Skeletal muscle tissue (tissue), 4 donors: ENCODE data around the gene FZD2. TPM values are rescaled to one million over a fixed set of nuclear protein-coding genes. Genes with fewer than 3 reads are reported as not detected.
A peak's percentile ranks its signal among the peaks of the same experiment; 100 is the strongest.
"Not testable (repeated sequence)": the region's sequence is repeated elsewhere in the genome, so short reads cannot be mapped to it uniquely, and the experiment has no call there.

ENCODE experiments used
- H3K27ac ChIP-seq: one replicate; pipeline ENCODE4 v1.7.0; 2013; ENCODE audit warnings: mild to moderate bottlenecking, low read depth, low read length, inconsistent platforms
- H3K27me3 ChIP-seq, 3 donors: one replicate each; pipeline ENCODE4 v1.7.0; 2013; ENCODE audit warnings: low read length in 3 of 3; ENCODE audit not compliant: control insufficient read depth in 3 of 3, insufficient read depth in 3 of 3
- H3K36me3 ChIP-seq, 3 donors: one replicate each; pipeline ENCODE4 v1.7.0; 2013; ENCODE audit warnings: low read length in 3 of 3; ENCODE audit not compliant: control insufficient read depth in 3 of 3, insufficient read depth in 3 of 3
- H3K4me1 ChIP-seq, 3 donors: one replicate each; pipeline ENCODE4 v1.7.0; 2013; ENCODE audit warnings: low read length in 3 of 3, mild to moderate bottlenecking in 3 of 3; ENCODE audit not compliant: control insufficient read depth in 3 of 3, insufficient read depth in 3 of 3
- H3K4me3 ChIP-seq, 3 donors: one replicate each; pipeline ENCODE4 v1.7.0; 2013; ENCODE audit warnings: low read length in 3 of 3
- H3K9ac ChIP-seq, 3 donors: one replicate each; pipeline ENCODE4 v1.7.0; 2013; ENCODE audit warnings: low read length in 3 of 3, mild to moderate bottlenecking in 3 of 3, moderate library complexity in 2 of 3, low read depth in 1 of 3
- H3K9me3 ChIP-seq, 3 donors: one replicate each; pipeline ENCODE4 v1.7.0; 2013; ENCODE audit warnings: low read length in 3 of 3; ENCODE audit not compliant: control insufficient read depth in 3 of 3
- total RNA-seq: library from RNA; depleted of rRNA; stranded (reverse); fragments of >200 nt; gene quantifications from one replicate; pipeline ENCODE4 v1.2.3, GENCODE V29; 2014
- donor health status: Osteomylitis.

Gene FZD2
- 8.9 TPM for total RNA-seq

GRCh38 chr17:44556832-44557606, at the start of gene FZD2:
TSS of gene FZD2 (plus strand) at chr17:44557484. CDS start at chr17:44557689, 205 bp downstream.
- Histone ChIP-seq H3K9me3 (no peaks in the 10 kb centered on the region), H3K36me3 (no peaks in the 10 kb centered on the region), H3K27ac (peak within 1 kb of the TSS; percentile 36), H3K27me3 (peaks cover 7 to 39% (median 29%) of the 10 kb centered on the region in 3 donors), H3K4me1 (peaks cover 4 to 15% (median 11%) of the 10 kb centered on the region in 3 donors), H3K4me3 (peak within 1 kb of the TSS; percentile 72 to 80 (median 73)), H3K9ac (peak within 1 kb of the TSS; percentile 74 to 85 (median 79))

GRCh38 chr17:44511241-44512134, 45.8 kb upstream of the FZD2 start:
- H3K27ac ChIP-seq, H3K9me3 ChIP-seq, H3K27me3 ChIP-seq, H3K36me3 ChIP-seq, H3K4me3 ChIP-seq, H3K9ac ChIP-seq, H3K4me1 ChIP-seq: not testable (repeated sequence)

DNA sequence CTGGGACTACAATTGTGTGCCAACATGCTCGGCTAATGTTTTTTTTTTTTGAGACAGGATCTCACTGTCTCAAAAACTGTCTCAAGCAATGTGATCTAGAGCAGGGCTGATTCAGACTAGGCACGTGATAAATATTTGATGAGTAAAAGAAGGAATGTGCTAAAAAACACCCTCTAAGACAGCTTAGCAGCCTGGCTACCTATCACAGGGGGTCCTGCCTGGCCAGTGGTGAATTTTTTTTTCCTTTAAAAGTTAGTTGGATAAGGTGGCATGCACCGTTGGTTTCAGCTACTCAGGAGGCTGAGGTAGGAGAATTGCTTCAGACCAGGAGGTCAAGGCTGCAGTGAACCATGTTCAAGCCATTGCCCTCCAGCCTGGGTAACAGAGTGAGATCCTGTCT, 39.3 kb upstream of the FZD2 start:
- Histone ChIP-seq H3K9ac (no peak overlapping the region), H3K9me3 (no peaks in the 10 kb centered on the region), H3K27ac (no peak overlapping the region), H3K4me3 (no peak overlapping the region), H3K36me3 (no peaks in the 10 kb centered on the region), H3K4me1 (no peaks in the 10 kb centered on the region), H3K27me3 (peaks cover 0 to 8% (median 0%) of the 10 kb centered on the region in 3 donors)

DNA sequence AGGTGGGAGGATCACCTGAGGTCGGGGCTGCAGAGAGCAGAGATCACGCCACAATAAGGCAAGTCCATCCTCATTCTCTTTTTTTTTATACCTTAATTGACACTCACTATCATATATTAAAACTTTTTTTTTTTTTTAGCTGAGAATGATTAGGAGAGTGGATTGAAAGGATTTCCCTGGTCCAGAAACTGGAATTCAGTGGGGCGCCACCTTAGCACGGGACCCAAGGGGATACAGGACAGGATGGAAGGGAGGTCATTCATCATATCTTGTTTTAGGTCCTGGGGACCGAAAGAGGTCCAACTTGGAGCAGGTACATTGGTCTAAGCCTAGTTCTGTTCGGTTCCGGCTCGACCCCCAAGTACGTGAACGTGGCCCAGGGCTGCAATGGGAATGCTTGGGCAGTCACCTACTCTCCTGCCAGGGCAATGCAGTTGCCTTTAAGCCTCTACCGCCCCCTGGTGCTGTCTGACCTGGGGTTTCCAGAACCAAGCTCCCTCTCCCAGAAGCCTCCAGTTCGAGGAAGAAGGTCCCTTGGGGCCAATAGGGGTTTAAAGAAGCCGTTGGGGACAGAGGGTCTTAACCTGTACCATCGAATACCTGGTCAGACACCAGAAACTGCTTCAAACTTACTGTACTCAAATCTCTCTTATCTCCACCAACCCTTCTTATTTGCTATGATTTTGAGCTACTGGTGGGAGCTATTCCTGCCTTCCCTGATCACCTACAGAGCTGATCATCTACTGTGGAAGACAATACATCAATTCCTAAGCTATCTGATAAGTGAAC, 34.2 kb upstream of the FZD2 start:
- no peak overlapping the region for H3K4me3 ChIP-seq
- no peaks in the 10 kb centered on the region for H3K9me3 ChIP-seq
- no peaks in the 10 kb centered on the region for H3K36me3 ChIP-seq
- H3K27me3 ChIP-seq: peaks cover 0 to under 1% (median 0%) of the 10 kb centered on the region in 3 donors
- peaks cover 0 to 3% (median 0%) of the 10 kb centered on the region in 3 donors for H3K4me1 ChIP-seq
- H3K9ac ChIP-seq: peak overlapping the region in 1 of 3 donors; percentile 34
- H3K27ac ChIP-seq: no peak overlapping the region

DNA sequence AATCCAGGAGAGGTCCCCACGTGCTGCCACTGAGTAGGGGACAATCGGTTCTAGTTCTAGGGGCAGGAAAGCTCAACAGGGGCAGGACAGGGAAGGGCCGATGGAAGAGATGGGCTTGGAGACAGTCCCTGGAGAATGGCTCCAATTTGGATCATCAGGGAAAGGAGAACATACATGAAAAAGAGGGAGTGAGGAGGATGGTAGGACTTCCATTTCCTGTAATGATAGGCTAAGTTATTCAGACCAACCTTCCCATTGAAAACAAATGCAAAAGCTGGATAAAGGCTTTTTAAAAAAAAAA, 33.7 kb upstream of the FZD2 start:
- Histone ChIP-seq H3K27me3 (no peaks in the 10 kb centered on the region), H3K9me3 (no peaks in the 10 kb centered on the region), H3K4me3 (no peak overlapping the region), H3K4me1 (peaks cover 0 to 3% (median 0%) of the 10 kb centered on the region in 3 donors), H3K9ac (no peak overlapping the region), H3K36me3 (no peaks in the 10 kb centered on the region), H3K27ac (no peak overlapping the region)

DNA sequence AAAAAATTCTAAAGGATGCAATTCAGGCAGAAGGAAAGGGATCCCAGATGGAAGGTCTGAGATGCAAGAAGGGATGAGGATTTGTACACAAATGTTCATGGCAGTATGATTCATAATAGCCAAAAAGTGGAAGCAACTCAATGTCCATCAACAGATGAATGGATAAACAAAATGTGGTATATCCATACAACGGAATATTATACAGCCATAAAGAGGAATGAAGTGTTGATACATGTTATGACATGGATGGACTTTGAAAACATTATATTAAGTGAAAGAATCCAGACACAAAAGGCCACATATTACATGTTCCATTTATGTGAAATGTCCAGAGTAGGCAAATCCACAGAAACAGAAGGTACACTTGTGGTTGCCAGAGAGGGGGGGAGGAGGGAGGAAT, 30.2 kb upstream of the FZD2 start:
- Histone ChIP-seq H3K27me3 (peaks cover 0 to 3% (median 0%) of the 10 kb centered on the region in 3 donors), H3K4me1 (peaks cover 0 to 3% (median 0%) of the 10 kb centered on the region in 3 donors), H3K36me3 (no peaks in the 10 kb centered on the region), H3K9me3 (no peaks in the 10 kb centered on the region), H3K27ac (no peak overlapping the region), H3K4me3 (no peak overlapping the region), H3K9ac (no peak overlapping the region)

GRCh38 chr17:44527954-44528353, 29.3 kb upstream of the FZD2 start:
- H3K9me3 ChIP-seq: no peaks in the 10 kb centered on the region
- H3K27me3 ChIP-seq: peaks cover 0 to 3% (median 0%) of the 10 kb centered on the region in 3 donors
- H3K4me1 ChIP-seq: peaks cover 0 to 3% (median 0%) of the 10 kb centered on the region in 3 donors
- H3K36me3 ChIP-seq: no peaks in the 10 kb centered on the region
- no peak overlapping the region for H3K4me3 ChIP-seq
- no peak overlapping the region for H3K27ac ChIP-seq
- no peak overlapping the region for H3K9ac ChIP-seq

- H3K4me1 ChIP-seq: peaks cover 0 to 2% (median 2%) of the 10 kb centered on the region in 3 donors
- H3K4me3 ChIP-seq: no peak overlapping the region
- H3K27ac ChIP-seq: no peak overlapping the region
- H3K9ac ChIP-seq: no peak overlapping the region
- no peaks in the 10 kb centered on the region for H3K9me3 ChIP-seq
- peaks cover 0 to 3% (median 0%) of the 10 kb centered on the region in 3 donors for H3K27me3 ChIP-seq
- no peaks in the 10 kb centered on the region for H3K36me3 ChIP-seq
These were observed 27.4 kb upstream of the FZD2 start for GRCh38 chr17:44529864-44530263.

- peaks cover 0 to 2% (median 2%) of the 10 kb centered on the region in 3 donors for H3K4me1 ChIP-seq
- no peak overlapping the region for H3K9ac ChIP-seq
- H3K36me3 ChIP-seq: no peaks in the 10 kb centered on the region
- H3K9me3 ChIP-seq: no peaks in the 10 kb centered on the region
- H3K27me3 ChIP-seq: peaks cover 0 to 3% (median 0%) of the 10 kb centered on the region in 3 donors
- H3K4me3 ChIP-seq: no peak overlapping the region
- H3K27ac ChIP-seq: no peak overlapping the region
These were observed 26.3 kb upstream of the FZD2 start for GRCh38 chr17:44530896-44531418.
